GM12878 (cell line): ENCODE data around the gene JUND. TPM values are rescaled to one million over a fixed set of nuclear protein-coding genes. Genes with fewer than 3 reads are reported as not detected.
A peak's percentile ranks its signal among the peaks of the same experiment; 100 is the strongest.

Experiments
- ATAC-seq: fragments of 200-7000 bp; cut with Tn5 transposase; 3 replicates; pipeline ENCODE4 v1.9.1; 2020; ENCODE audit warnings: mild to moderate bottlenecking, moderate library complexity
- BruUV-seq: library from RNA; stranded (reverse); fragments of 400-500 nt; replicated peaks from 2 replicates; lab custom pipeline; 2021; lab: Mats Ljungman, UMichigan
- CTCF ChIA-PET: fragments of 300-600 bp; sonication (Branson Sonifier 250); formaldehyde crosslinking; extraction: SDS; loops from one replicate; lab custom pipeline; 2021; ENCODE audit warnings: inconsistent platforms; lab: Yijun Ruan, JAX
- POLR2A ChIA-PET: fragments of 350-600 bp; formaldehyde crosslinking; extraction: SDS; loops from one replicate; lab custom pipeline; 2021; ENCODE audit warnings: inconsistent platforms; lab: Charles Lee
- RAD21 ChIA-PET: fragments of 300-600 bp; sonication (Branson Sonifier 250); formaldehyde crosslinking; loops from one replicate; lab custom pipeline; 2023; ENCODE audit warnings: antibody characterized with exemption; ENCODE audit not compliant: unreplicated experiment; lab: Charles Lee
- SMC1A ChIA-PET: fragments of 300-600 bp; sonication (Branson Sonifier 250); formaldehyde crosslinking; loops from one replicate; lab custom pipeline; 2023; ENCODE audit not compliant: unreplicated experiment, uncharacterized antibody; lab: Charles Lee
- DNase-seq: peaks from one replicate; pipeline ENCODE4 v3.0.0-alpha.2; 2011; ENCODE audit warnings: low read depth, low spot score
- FAIRE-seq: peaks from 3 replicates; lab custom pipeline; 2011; peaks lifted over from hg19 to GRCh38; lab: Jason Lieb, UNC
- H2AFZ ChIP-seq: 2 replicates; pipeline ENCODE4 v1.6.0; 2011; ENCODE audit warnings: low read depth, low read length, control low read depth; ENCODE audit not compliant: control insufficient read depth
- H3K27ac ChIP-seq: 2 replicates; pipeline ENCODE4 v1.5.1; 2011; ENCODE audit warnings: control low read depth; ENCODE audit not compliant: control insufficient read depth, insufficient read depth
- H3K27me3 ChIP-seq, 2 experiments: replicated peaks in 1 of 2; 2 replicates each; pipeline versions ENCODE4 v1.6.0 to v1.6.1; 2011; ENCODE audit warnings: low read length in 1 of 2; ENCODE audit not compliant: control insufficient read depth in 2 of 2, insufficient read depth in 2 of 2
- H3K36me3 ChIP-seq, 2 experiments: 2 replicates each; pipeline ENCODE4 v1.5.1; 2011; ENCODE audit warnings: low read length in 1 of 2; ENCODE audit not compliant: control insufficient read depth in 2 of 2, insufficient read depth in 2 of 2
- H3K4me1 ChIP-seq: 2 replicates; pipeline ENCODE4 v1.6.1; 2011; ENCODE audit warnings: mild to moderate bottlenecking, low read length, moderate library complexity, mixed read lengths; ENCODE audit not compliant: control insufficient read depth, insufficient read depth
- H3K4me2 ChIP-seq: 2 replicates; pipeline ENCODE4 v1.6.0; 2011; ENCODE audit warnings: control low read depth; ENCODE audit not compliant: control insufficient read depth, insufficient read depth
- H3K4me3 ChIP-seq: fragments of 200-600 bp; sonication (generic); 2 replicates; pipeline ENCODE4 v1.5.1; 2016
- H3K79me2 ChIP-seq: 2 replicates; pipeline ENCODE4 v1.6.0; 2011; ENCODE audit warnings: low read length; ENCODE audit not compliant: control insufficient read depth, insufficient read depth
- H3K9ac ChIP-seq: 2 replicates; pipeline ENCODE4 v1.8.0; 2011; ENCODE audit warnings: low read length, control low read depth, mixed read lengths; ENCODE audit not compliant: control insufficient read depth, insufficient read depth
- H3K9me3 ChIP-seq: replicated peaks from 3 replicates; pipeline ENCODE4 v1.5.1; 2011; ENCODE audit warnings: mild to moderate bottlenecking, low read length; ENCODE audit not compliant: control insufficient read depth, insufficient read depth
- H4K20me1 ChIP-seq: 2 replicates; pipeline ENCODE4 v1.6.0; 2011; ENCODE audit not compliant: control insufficient read depth, insufficient read depth
- POLR2A ChIP-seq: IDR thresholded peaks from 2 replicates; pipeline ENCODE4 v1.6.1; 2011; ENCODE audit warnings: low read depth, mild to moderate bottlenecking, low read length
- SRF ChIP-seq, 2 experiments: IDR thresholded peaks; 2 replicates each; pipeline ENCODE4 v1.6.1; 2011; ENCODE audit warnings: low read depth in 2 of 2, low read length in 2 of 2, mild to moderate bottlenecking in 1 of 2, moderate library complexity in 1 of 2
- TAF1 ChIP-seq: IDR thresholded peaks from 2 replicates; pipeline ENCODE4 v1.6.1; 2011; ENCODE audit warnings: mild to moderate bottlenecking, low read depth, low read length, borderline replicate concordance
- WGBS: methylation state at CpG from one replicate; pipeline ENCODE4 v1.1.6; 2016; ENCODE audit warnings: low lambda C conversion rate; ENCODE audit not compliant: insufficient replicate concordance, insufficient coverage; ENCODE audit errors: missing lambda C conversion rate; 5-methylcytosine and 5-hydroxymethylcytosine counted together
- in situ Hi-C: fragments of 300-500 bp; cut with MboI; formaldehyde crosslinking; loops from 9 replicates; pipeline ENCODE4 v1.14.3; 2018; ENCODE audit warnings: mixed read lengths
- intact Hi-C: fragments of 100-400 bp; cut with micrococcal nuclease; formaldehyde crosslinking; loops from one replicate; pipeline ENCODE4 v1.14.2; 2022; ENCODE audit not compliant: unreplicated experiment
- polyA plus RNA-seq, 11 experiments: library from polyadenylated mRNA; depleted of rRNA in 4 of 11; unstranded in 6 of 11; stranded (reverse) in 5 of 11; fragments of >200 nt; fragmentation: Nextera tagmentation in 4 of 11; fragmentation: Illumina TruSeq in 1 of 11; extraction: Ambion mirVana in 4 of 11; extraction: Trizol in 1 of 11; gene quantifications; 1 replicate in 1 of 11; 2 replicates in 10 of 11; pipeline versions ENCODE4 v1.2.1 to v1.2.3, GENCODE V29; 2011 to 2016; ENCODE audit warnings: inconsistent platforms in 2 of 11, missing spikeins in 2 of 11, low read depth in 1 of 11
- total RNA-seq, 4 experiments: library from RNA; depleted of rRNA in 3 of 4; stranded (reverse); fragments of >200 nt in 3 of 4; fragmentation: Illumina TruSeq in 1 of 4; extraction: Trizol in 1 of 4; gene quantifications; 2 replicates each; pipeline versions ENCODE4 v1.2.1 to v1.2.3, GENCODE V29; 2013 to 2021

The JUND gene
- total and polyA plus RNA-seq, 10 of the 15 experiments (the other 5 are each of a cell fraction or from before 2014, with no cell fraction given), result 7.4 to 164 (median 18.8) TPM

DNA sequence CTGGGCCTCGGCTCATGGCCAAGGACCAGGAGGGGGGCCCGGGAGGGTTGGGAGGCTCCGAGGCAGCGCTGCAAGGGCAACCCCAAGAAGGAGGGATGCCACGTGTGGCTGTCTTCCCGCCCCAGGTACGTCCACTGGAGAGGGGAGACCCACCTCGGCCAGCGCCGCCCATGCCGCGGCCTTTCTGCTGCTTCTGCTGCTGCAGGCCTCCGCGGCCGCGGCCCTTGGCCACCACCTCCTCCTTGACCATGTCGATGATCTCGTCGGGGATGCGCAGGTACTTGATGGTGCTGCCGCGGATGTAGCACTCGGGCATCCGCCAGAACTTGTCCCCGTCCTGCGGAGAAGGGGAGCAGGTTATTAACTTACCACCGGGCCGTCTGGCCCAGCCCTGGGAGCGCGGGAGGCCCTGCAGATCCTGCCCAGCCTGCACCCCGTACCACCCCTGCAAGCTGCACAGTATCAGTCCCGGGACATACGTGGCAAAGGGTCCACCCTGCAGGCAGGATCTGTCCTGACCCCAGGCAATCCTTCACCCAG lies 28.2 kb upstream of the JUND start:
- CTCF ChIA-PET, result no interaction called here
- no peak overlapping the region for H3K27ac ChIP-seq
- no peak for DNase-seq
- WGBS, result 97% methylated on average over 24 of the region's 33 CpGs
- no peaks in the 10 kb centered on the region for H3K9me3 ChIP-seq
- peaks cover 9% of the 10 kb centered on the region for H3K79me2 ChIP-seq
- no peak overlapping the region for H3K4me2 ChIP-seq
- no peaks in the 10 kb centered on the region for H4K20me1 ChIP-seq
- BruUV-seq, result no TSS peak
- H2AFZ ChIP-seq, result no peak overlapping the region
- RAD21 ChIA-PET, result no interaction called here
- H3K9ac ChIP-seq, result no peak overlapping the region
- TF ChIP-seq TAF1 (no peak), POLR2A (peak; percentile 27; the same call in 1 of the 2 replicates)
- TF ChIP-seq, all 136 proteins: peak for 1
- ChIA-PET POLR2A (no interaction called here), SMC1A (no interaction called here)
- Histone ChIP-seq H3K4me1 (peaks cover 20% of the 10 kb centered on the region), H3K36me3 (peaks cover 5 to 30% of the 10 kb centered on the region in 2 experiments; a peak in 3 of 4 replicates), H3K27me3 (no peaks in the 10 kb centered on the region), H3K4me3 (no peak overlapping the region)
- ATAC-seq, result no peak
- intact Hi-C loops (no loop called here), in situ Hi-C loops (no loop called here)
- FAIRE-seq, result no peak

DNA sequence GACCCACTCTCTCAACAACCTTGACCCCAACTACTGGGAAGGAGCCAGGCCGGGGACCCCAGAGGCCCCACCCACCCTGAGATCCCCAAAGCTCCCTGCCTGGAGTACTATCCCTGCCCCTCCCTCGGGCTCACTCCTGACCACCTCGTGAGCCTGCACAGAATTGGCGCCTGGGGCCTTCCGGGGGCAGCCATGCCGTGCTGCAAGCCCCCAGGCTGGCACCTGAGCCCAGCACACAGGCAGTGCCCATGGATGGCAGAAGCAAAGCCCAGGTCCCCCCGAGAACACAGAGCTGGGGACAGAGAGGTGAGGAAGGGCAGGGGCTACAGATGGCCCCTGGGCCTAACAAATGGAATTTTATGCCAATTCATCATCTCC lies 27.5 kb upstream of the JUND start:
- no peaks in the 10 kb centered on the region for H3K27me3 ChIP-seq
- DNase-seq, result no peak
- ATAC-seq, result no peak
- peaks cover 15% of the 10 kb centered on the region for H3K79me2 ChIP-seq
- TF ChIP-seq SRF (IDR thresholded peaks at IDR 0.05; ENCODE audit: low read depth in 2 of 2, low read length in 2 of 2), result no peak
- H3K36me3 ChIP-seq, result peaks cover 3 to 30% of the 10 kb centered on the region in 2 experiments; a peak in 3 of 4 replicates
- no peak overlapping the region for H3K27ac ChIP-seq
- H4K20me1 ChIP-seq, result no peaks in the 10 kb centered on the region
- 95% methylated on average over 7 of the region's 7 CpGs for WGBS
- H3K4me3 ChIP-seq, result no peak overlapping the region
- no peak overlapping the region for H2AFZ ChIP-seq
- H3K9me3 ChIP-seq, result no peaks in the 10 kb centered on the region
- in situ Hi-C loops, result no loop called here
- intact Hi-C loops, result no loop called here
- no peak overlapping the region for H3K4me2 ChIP-seq
- BruUV-seq, result no TSS peak
- ChIA-PET POLR2A (no interaction called here), CTCF (interaction anchor here (1.0 kb wide), 1 partner anchor 29 kb away, joined by 3 read pairs; no protein-coding TSS in a partner anchor), RAD21 (interaction anchor here (1.0 kb wide), 1 partner anchor 31 kb away, joined by 4 read pairs; no protein-coding TSS in a partner anchor), SMC1A (interaction anchor here (1.3 kb wide), 1 partner anchor 29 kb away, joined by 3 read pairs; no protein-coding TSS in a partner anchor)
- no peak overlapping the region for H3K9ac ChIP-seq
- no peak for FAIRE-seq
- peaks cover 20% of the 10 kb centered on the region for H3K4me1 ChIP-seq
